ENCODE results near the gene ZNF335.

ZNF335 gene

GRCh38 chr20:45983279-45983743, 11.3 kb upstream of the ZNF335 start:
- Histone ChIP-seq H3K9me3 (no peaks in the 10 kb centered on the region), H3K36me3 (no peaks in the 10 kb centered on the region), H3K27ac (no peak overlapping the region), H3K4me1 (no peaks in the 10 kb centered on the region), H3K4me3 (no peak overlapping the region), H3K27me3 (peaks cover 0 to 37% of the 10 kb centered on the region in 2 donors)
- no peak for DNase-seq
- TF ChIP-seq CTCF (IDR thresholded peaks at IDR 0.05) = no peak
- intact Hi-C loops (cut with DNase I; ENCODE audit: low total_unique reads) = no loop called here

DNA sequence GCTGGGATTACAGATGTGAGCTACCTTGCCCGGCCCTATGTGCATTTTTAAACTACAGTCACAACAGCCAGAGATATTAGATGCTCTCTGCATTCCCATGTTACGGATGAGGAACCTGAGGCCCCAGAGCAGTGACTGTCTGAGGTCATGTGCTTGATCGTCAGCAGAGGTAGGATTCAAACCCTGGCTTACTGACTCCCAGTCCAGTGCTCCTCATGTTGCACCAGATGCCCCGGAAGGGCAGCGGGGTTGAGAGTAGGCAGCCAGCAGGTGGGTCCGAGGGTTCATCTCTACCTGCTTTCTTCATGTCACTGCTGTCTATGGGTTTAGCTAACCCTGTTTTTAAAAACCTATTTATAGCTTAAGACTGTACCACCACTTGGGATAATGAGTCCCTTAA, 9.3 kb upstream of the ZNF335 start:
- no peak for TF ChIP-seq CTCF (IDR thresholded peaks at IDR 0.05)
- Histone ChIP-seq H3K4me1 (no peaks in the 10 kb centered on the region), H3K27me3 (peaks cover 0 to 22% of the 10 kb centered on the region in 2 donors), H3K36me3 (no peaks in the 10 kb centered on the region), H3K4me3 (no peak overlapping the region), H3K9me3 (no peaks in the 10 kb centered on the region), H3K27ac (no peak overlapping the region)
- DNase-seq = no peak
- intact Hi-C loops (cut with DNase I; ENCODE audit: low total_unique reads) = no loop called here

DNA sequence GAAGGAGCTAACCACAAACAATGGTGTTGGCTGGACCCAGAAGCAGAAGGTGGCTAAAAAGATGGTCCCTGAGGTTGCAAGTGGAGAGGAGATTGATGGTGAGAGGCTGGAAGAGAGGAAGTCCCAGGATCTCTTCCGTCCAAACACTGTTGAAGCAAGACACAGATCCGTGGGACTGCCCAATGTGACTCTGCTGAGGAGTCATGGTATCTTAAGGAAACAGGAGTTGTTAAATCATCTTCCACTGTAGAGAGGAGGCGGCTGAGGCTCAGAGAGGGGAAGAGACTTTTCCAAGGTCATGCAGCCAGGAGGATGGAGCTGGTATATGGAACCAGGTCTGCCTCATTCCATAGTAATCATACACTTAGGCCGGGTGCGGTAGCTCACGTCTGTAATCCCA, 4.1 kb upstream of the ZNF335 start:
- DNase-seq = no peak

DNA sequence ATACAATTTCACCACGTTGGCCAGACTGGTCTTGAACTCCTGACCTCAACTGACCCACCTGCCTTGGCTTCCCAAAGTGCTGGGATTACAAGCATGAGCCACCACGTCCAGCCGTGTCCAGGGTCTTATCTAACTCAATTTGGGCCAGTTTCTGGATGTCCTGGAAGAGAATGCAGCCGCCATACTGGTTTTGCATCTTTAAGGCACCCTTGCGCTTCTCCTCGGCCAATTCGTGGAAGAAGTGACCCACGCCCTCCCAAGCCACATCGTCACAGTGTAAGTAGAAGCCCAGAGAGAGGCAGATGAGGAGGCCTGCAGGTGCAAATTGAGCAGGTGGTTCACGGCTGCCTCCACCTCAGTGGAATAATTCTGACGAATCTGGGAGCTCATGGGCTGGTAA, 3.7 kb upstream of the ZNF335 start:
- Histone ChIP-seq H3K27me3 (no peaks in the 10 kb centered on the region), H3K4me3 (no peak overlapping the region), H3K9me3 (no peaks in the 10 kb centered on the region), H3K27ac (no peak overlapping the region), H3K36me3 (no peaks in the 10 kb centered on the region), H3K4me1 (peaks cover 0 to 11% (median 6%) of the 10 kb centered on the region in 4 donors)
- intact Hi-C loops (cut with DNase I; ENCODE audit: low total_unique reads) = no loop called here
- no peak for TF ChIP-seq CTCF (IDR thresholded peaks at IDR 0.05)
- no peak for DNase-seq

More for the DNA sequence above, 4.1 kb upstream of the ZNF335 start:
- intact Hi-C loops (cut with DNase I; ENCODE audit: low total_unique reads) = no loop called here
- peaks cover 0 to 2% of the 10 kb centered on the region in 2 donors for H3K27me3 ChIP-seq
- TF ChIP-seq CTCF (IDR thresholded peaks at IDR 0.05) = no peak
- no peak overlapping the region for H3K4me3 ChIP-seq
- no peaks in the 10 kb centered on the region for H3K36me3 ChIP-seq
- peaks cover 0 to 7% (median 3%) of the 10 kb centered on the region in 4 donors for H3K4me1 ChIP-seq
- no peaks in the 10 kb centered on the region for H3K9me3 ChIP-seq
- no peak overlapping the region for H3K27ac ChIP-seq

GRCh38 chr20:45974896-45975565, 3.0 kb upstream of the ZNF335 start:
- intact Hi-C loops (cut with DNase I; ENCODE audit: low total_unique reads) = loop anchor here (5.0 kb wide), 1 partner anchor 38 kb away; no protein-coding TSS in a partner anchor
- no peak for TF ChIP-seq CTCF (IDR thresholded peaks at IDR 0.05)

More at GRCh38 chr20:45974896-45975565, 3.0 kb upstream of the ZNF335 start:
- no peak for DNase-seq
- no peak overlapping the region for H3K4me3 ChIP-seq
- no peaks in the 10 kb centered on the region for H3K9me3 ChIP-seq
- no peaks in the 10 kb centered on the region for H3K36me3 ChIP-seq
- no peak overlapping the region for H3K27ac ChIP-seq
- no peaks in the 10 kb centered on the region for H3K27me3 ChIP-seq
- H3K4me1 ChIP-seq = peaks cover 3 to 18% (median 10%) of the 10 kb centered on the region in 4 donors
